ENCODE data around the gene DSCAM.

The DSCAM gene

GRCh38 chr21:40118527-40118926 is 728.4 kb downstream of the DSCAM start:
- TF ChIP-seq GABPA (IDR thresholded peaks at IDR 0.05; ENCODE audit: low read depth) (no peak), POLR2AphosphoS5 (IDR thresholded peaks at IDR 0.05; ENCODE audit: low read depth) (no peak), SPI1 (IDR thresholded peaks at IDR 0.05; ENCODE audit: borderline replicate concordance, low read depth) (no peak), REST (IDR thresholded peaks at IDR 0.05; ENCODE audit: insufficient replicate concordance, low read depth) (no peak), CTCF (IDR thresholded peaks at IDR 0.05; ENCODE audit: insufficient read depth, low read length) (no peak)
- DNase-seq (ENCODE audit: low read depth in 1 of 2, low spot score in 1 of 2) = no peak

GRCh38 chr21:40117236-40117635 is 729.7 kb downstream of the DSCAM start:
- TF ChIP-seq REST (IDR thresholded peaks at IDR 0.05; ENCODE audit: insufficient replicate concordance, low read depth) (no peak), CTCF (IDR thresholded peaks at IDR 0.05; ENCODE audit: insufficient read depth, low read length) (no peak), GABPA (IDR thresholded peaks at IDR 0.05; ENCODE audit: low read depth) (no peak), POLR2AphosphoS5 (IDR thresholded peaks at IDR 0.05; ENCODE audit: low read depth) (no peak), SPI1 (IDR thresholded peaks at IDR 0.05; ENCODE audit: borderline replicate concordance, low read depth) (no peak)

More at GRCh38 chr21:40118527-40118926, 728.4 kb downstream of the DSCAM start:
- no peaks in the 10 kb centered on the region for H3K27me3 ChIP-seq (ENCODE audit: insufficient read depth, poor library complexity, severe bottlenecking)
- H3K4me3 ChIP-seq (replicated peaks; ENCODE audit: insufficient read depth, low read length) = no peak overlapping the region
- H3K27ac ChIP-seq (replicated peaks) = no peak overlapping the region

GRCh38 chr21:40115775-40116174 is 731.2 kb downstream of the DSCAM start:
- no peak overlapping the region for H3K4me3 ChIP-seq (replicated peaks; ENCODE audit: insufficient read depth, low read length)
- H3K27me3 ChIP-seq (ENCODE audit: insufficient read depth, poor library complexity, severe bottlenecking) = no peaks in the 10 kb centered on the region
- H3K27ac ChIP-seq (replicated peaks) = no peak overlapping the region
- no peak for DNase-seq (ENCODE audit: low read depth in 1 of 2, low spot score in 1 of 2)
- TF ChIP-seq GABPA (IDR thresholded peaks at IDR 0.05; ENCODE audit: low read depth) = no peak
- no peak for TF ChIP-seq SPI1 (IDR thresholded peaks at IDR 0.05; ENCODE audit: borderline replicate concordance, low read depth)
- no peak for TF ChIP-seq REST (IDR thresholded peaks at IDR 0.05; ENCODE audit: insufficient replicate concordance, low read depth)
- TF ChIP-seq POLR2AphosphoS5 (IDR thresholded peaks at IDR 0.05; ENCODE audit: low read depth) = no peak
- no peak for TF ChIP-seq CTCF (IDR thresholded peaks at IDR 0.05; ENCODE audit: insufficient read depth, low read length)

More at GRCh38 chr21:40117236-40117635, 729.7 kb downstream of the DSCAM start:
- H3K27ac ChIP-seq (replicated peaks) = no peak overlapping the region
- H3K4me3 ChIP-seq (replicated peaks; ENCODE audit: insufficient read depth, low read length) = no peak overlapping the region
- no peaks in the 10 kb centered on the region for H3K27me3 ChIP-seq (ENCODE audit: insufficient read depth, poor library complexity, severe bottlenecking)
- DNase-seq (ENCODE audit: low read depth in 1 of 2, low spot score in 1 of 2) = no peak
